Hepatocyte (in vitro differentiated cells): ENCODE data around the gene SPIRE1. TPM values are rescaled to one million over a fixed set of nuclear protein-coding genes. Genes with fewer than 3 reads are reported as not detected.

Experiments
- DNase-seq: peaks from one replicate; pipeline ENCODE4 v3.0.0-alpha.2; 2016; ENCODE audit warnings: low spot score
- H2AFZ ChIP-seq: fragments of 200-600 bp; sonication (generic); 2 replicates; pipeline ENCODE4 v1.6.0; 2016; ENCODE audit warnings: antibody characterized with exemption, mild to moderate bottlenecking
- H3K27ac ChIP-seq: fragments of 200-600 bp; sonication (generic); 2 replicates; pipeline ENCODE4 v1.5.1; 2016; ENCODE audit warnings: mild to moderate bottlenecking
- H3K27me3 ChIP-seq: fragments of 200-600 bp; sonication (generic); 2 replicates; pipeline ENCODE4 v1.6.1; 2016
- H3K36me3 ChIP-seq: fragments of 200-600 bp; sonication (generic); replicated peaks from 2 replicates; pipeline ENCODE4 v1.5.1; 2016; ENCODE audit warnings: low read depth; ENCODE audit not compliant: insufficient read depth
- H3K4me1 ChIP-seq: fragments of 200-600 bp; sonication (generic); 2 replicates; pipeline ENCODE4 v1.5.1; 2016; ENCODE audit warnings: mild to moderate bottlenecking, moderate library complexity; ENCODE audit not compliant: insufficient read depth
- H3K4me2 ChIP-seq: fragments of 200-600 bp; sonication (generic); 2 replicates; pipeline ENCODE4 v1.6.0; 2016
- H3K4me3 ChIP-seq: fragments of 200-600 bp; sonication (generic); 2 replicates; pipeline ENCODE4 v1.5.1; 2016; ENCODE audit warnings: mild to moderate bottlenecking
- H3K79me2 ChIP-seq: fragments of 200-600 bp; sonication (generic); 2 replicates; pipeline ENCODE4 v1.6.0; 2017; ENCODE audit warnings: mild to moderate bottlenecking
- H3K9me2 ChIP-seq: fragments of 200-600 bp; sonication (generic); replicated peaks from 2 replicates; pipeline ENCODE4 v1.6.0; 2017; ENCODE audit warnings: mild to moderate bottlenecking; ENCODE audit not compliant: insufficient read depth
- H3K9me3 ChIP-seq: fragments of 200-600 bp; sonication (generic); 2 replicates; pipeline ENCODE4 v1.5.1; 2016; ENCODE audit warnings: low read depth, mild to moderate bottlenecking
- H4K20me1 ChIP-seq: fragments of 200-600 bp; sonication (generic); 2 replicates; pipeline ENCODE4 v1.6.0; 2016; ENCODE audit warnings: mild to moderate bottlenecking; ENCODE audit not compliant: insufficient read depth, poor library complexity, severe bottlenecking
- EZH2 ChIP-seq: fragments of 200-600 bp; sonication (generic); IDR thresholded peaks from 2 replicates; pipeline ENCODE4 v1.6.1; 2016; ENCODE audit warnings: antibody characterized with exemption, mild to moderate bottlenecking, borderline replicate concordance
- EZH2phosphoT487 ChIP-seq: fragments of 200-600 bp; sonication (generic); IDR thresholded peaks from one replicate; pipeline ENCODE4 v1.6.1; 2018; ENCODE audit warnings: antibody characterized with exemption, mild to moderate bottlenecking, low read depth, moderate library complexity; ENCODE audit not compliant: unreplicated experiment, severe bottlenecking
- WGBS: methylation state at CpG from one replicate; pipeline ENCODE4 v1.1.6; 2016; ENCODE audit warnings: low lambda C conversion rate; ENCODE audit errors: missing lambda C conversion rate; 5-methylcytosine and 5-hydroxymethylcytosine counted together
- polyA plus RNA-seq: library from polyadenylated mRNA; unstranded; fragments of >200 nt; fragmentation: Nextera tagmentation; extraction: Ambion mirVana; gene quantifications from 2 replicates; pipeline ENCODE4 v1.2.1, GENCODE V29; 2016
- total RNA-seq: library from RNA; depleted of rRNA; stranded (reverse); fragments of >200 nt; gene quantifications from 2 replicates; pipeline ENCODE4 v1.2.3, GENCODE V29; 2014
- TF ChIP-seq, protein P1 (sequence below): fragments of 200-600 bp; sonication (generic); IDR thresholded peaks from 2 replicates; pipeline ENCODE4 v1.5.1; 2016; ENCODE audit warnings: antibody characterized with exemption, mild to moderate bottlenecking; ENCODE audit not compliant: poor library complexity

Gene SPIRE1
- total and polyA plus RNA-seq, 2 experiments from 2014 or later, result 13.1 to 18.9 TPM

DNA sequence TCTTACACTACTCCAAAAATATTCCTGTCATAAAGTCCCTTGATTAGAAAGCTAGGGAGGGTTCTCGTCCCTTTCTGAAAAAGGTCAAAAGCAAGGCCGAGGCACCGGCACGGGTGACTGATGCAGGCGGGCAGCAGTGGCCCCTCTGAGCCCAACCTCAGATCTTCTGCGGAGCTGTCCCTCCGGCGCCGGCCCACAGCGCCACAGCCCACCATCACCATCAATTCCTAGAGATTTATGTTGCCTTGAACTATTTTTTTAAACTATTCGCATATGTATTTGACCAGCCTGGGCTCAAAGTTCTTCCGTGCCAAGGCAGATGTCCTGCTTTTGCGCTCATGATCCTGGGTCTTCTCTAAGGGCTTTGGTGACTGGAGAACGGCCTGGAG is 223.4 kb downstream of the SPIRE1 start:
- Histone ChIP-seq H3K36me3 (no peaks in the 10 kb centered on the region), H3K4me1 (no peaks in the 10 kb centered on the region), H3K4me2 (no peak overlapping the region), H3K4me3 (no peak overlapping the region), H3K27me3 (no peaks in the 10 kb centered on the region), H3K9me3 (no peaks in the 10 kb centered on the region), H2AFZ (no peak overlapping the region), H3K79me2 (no peaks in the 10 kb centered on the region), H3K9me2 (no peaks in the 10 kb centered on the region), H3K27ac (no peak overlapping the region), H4K20me1 (no peaks in the 10 kb centered on the region)
- no peak for DNase-seq
- WGBS, result 96% methylated on average over 14 of the region's 14 CpGs
- TF ChIP-seq, protein P1, sequence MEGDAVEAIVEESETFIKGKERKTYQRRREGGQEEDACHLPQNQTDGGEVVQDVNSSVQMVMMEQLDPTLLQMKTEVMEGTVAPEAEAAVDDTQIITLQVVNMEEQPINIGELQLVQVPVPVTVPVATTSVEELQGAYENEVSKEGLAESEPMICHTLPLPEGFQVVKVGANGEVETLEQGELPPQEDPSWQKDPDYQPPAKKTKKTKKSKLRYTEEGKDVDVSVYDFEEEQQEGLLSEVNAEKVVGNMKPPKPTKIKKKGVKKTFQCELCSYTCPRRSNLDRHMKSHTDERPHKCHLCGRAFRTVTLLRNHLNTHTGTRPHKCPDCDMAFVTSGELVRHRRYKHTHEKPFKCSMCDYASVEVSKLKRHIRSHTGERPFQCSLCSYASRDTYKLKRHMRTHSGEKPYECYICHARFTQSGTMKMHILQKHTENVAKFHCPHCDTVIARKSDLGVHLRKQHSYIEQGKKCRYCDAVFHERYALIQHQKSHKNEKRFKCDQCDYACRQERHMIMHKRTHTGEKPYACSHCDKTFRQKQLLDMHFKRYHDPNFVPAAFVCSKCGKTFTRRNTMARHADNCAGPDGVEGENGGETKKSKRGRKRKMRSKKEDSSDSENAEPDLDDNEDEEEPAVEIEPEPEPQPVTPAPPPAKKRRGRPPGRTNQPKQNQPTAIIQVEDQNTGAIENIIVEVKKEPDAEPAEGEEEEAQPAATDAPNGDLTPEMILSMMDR, result no peak
- TF ChIP-seq EZH2 (no peak), EZH2phosphoT487 (no peak)

DNA sequence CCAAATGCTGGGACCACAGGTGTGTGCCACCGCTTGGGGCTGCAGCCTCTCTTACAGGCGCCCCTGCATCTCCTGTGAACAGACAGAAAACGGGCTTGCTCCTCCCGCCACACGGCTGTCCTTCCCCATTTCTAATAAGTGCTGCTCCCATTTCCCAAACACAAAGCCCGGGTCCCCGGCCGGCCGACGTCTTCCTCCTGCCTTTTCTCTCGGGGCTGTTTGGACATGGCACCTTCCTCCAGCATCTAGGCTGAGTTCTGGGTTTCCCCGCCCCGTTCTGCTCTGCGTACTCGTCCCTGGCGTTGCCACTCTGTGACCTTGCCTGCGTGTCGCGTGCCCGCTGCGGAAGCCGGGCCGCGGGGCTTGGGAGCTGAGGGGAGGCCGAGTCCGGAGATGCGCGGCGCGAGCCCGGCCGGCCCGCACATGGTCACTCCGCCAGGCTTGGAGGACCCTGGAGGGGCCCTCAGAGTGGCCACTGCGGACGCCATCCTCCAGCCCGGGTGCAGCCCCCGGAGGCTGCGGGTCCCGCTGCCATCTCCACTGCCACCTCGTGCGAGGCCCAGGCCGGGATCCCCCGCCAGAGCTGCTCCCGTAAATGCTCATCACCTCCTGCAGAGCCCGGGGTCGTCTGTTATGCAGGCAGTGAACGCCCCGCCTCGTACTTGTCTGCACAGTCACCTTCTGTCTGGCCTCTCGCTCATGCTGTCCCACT is 223.9 kb downstream of the SPIRE1 start:
- WGBS, result 98% methylated on average over 51 of the region's 51 CpGs
- Histone ChIP-seq H3K4me3 (no peak overlapping the region), H3K9me2 (no peaks in the 10 kb centered on the region), H4K20me1 (no peaks in the 10 kb centered on the region), H3K27me3 (no peaks in the 10 kb centered on the region), H3K9me3 (no peaks in the 10 kb centered on the region), H3K36me3 (no peaks in the 10 kb centered on the region), H3K27ac (no peak overlapping the region), H3K4me1 (no peaks in the 10 kb centered on the region), H2AFZ (no peak overlapping the region), H3K4me2 (no peak overlapping the region), H3K79me2 (no peaks in the 10 kb centered on the region)
- TF ChIP-seq, protein P1, result no peak
- no peak for TF ChIP-seq EZH2
- TF ChIP-seq EZH2phosphoT487, result no peak
- DNase-seq, result no peak

DNA sequence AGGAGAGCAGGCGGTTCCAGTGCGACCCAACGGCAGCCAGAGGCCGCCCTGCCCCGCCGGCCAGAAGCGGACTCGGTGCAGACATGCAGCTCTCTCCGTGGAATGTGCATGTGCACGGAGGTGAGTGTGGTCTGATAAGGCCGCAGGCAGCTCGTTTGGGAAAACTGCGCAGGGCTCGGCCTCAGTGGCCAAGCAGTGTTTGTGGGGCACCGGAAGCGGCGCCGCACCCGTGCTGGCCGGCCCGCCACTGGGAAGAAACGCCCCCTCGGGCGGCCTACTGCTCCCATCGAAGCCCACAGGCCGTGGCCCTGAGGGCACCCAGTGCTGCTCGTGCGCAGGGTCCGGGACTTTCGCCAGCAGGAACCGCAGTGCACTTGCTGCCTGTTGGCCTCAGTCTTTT is 225.0 kb downstream of the SPIRE1 start:
- H3K27ac ChIP-seq, result no peak overlapping the region
- no peak for DNase-seq
- no peak overlapping the region for H3K4me2 ChIP-seq
- TF ChIP-seq, protein P1, result no peak
- TF ChIP-seq EZH2, result no peak
- H3K4me1 ChIP-seq, result no peaks in the 10 kb centered on the region
- H4K20me1 ChIP-seq, result no peaks in the 10 kb centered on the region
- no peaks in the 10 kb centered on the region for H3K9me3 ChIP-seq
- H3K27me3 ChIP-seq, result no peaks in the 10 kb centered on the region
- H3K79me2 ChIP-seq, result no peaks in the 10 kb centered on the region
- WGBS, result 96% methylated on average over 28 of the region's 31 CpGs
- no peak overlapping the region for H3K4me3 ChIP-seq
- H3K9me2 ChIP-seq, result no peaks in the 10 kb centered on the region
- H2AFZ ChIP-seq, result no peak overlapping the region
- no peaks in the 10 kb centered on the region for H3K36me3 ChIP-seq

DNA sequence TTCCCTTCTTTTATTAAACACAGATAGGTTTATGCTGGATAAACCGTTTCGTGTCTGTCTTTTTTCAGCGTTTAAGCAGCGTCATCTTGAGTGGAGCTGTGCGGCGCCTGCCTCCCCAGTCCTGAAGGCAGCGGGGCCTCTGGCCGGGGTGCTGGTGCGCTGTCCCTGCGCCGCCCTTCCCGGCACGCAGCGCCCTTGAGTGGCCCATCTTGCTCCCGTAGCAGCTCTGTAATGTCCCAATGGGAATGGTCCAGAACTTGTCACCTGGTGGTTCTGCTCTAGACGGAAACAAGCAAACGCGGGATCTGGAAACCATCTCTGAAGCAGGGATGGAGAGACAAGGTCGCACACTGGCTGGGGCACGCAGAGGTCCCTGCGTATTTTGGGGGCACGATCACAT is 225.7 kb downstream of the SPIRE1 start:
- H3K36me3 ChIP-seq, result no peaks in the 10 kb centered on the region
- H3K4me1 ChIP-seq, result no peaks in the 10 kb centered on the region
- H3K27me3 ChIP-seq, result no peaks in the 10 kb centered on the region
- H3K4me3 ChIP-seq, result no peak overlapping the region
- no peaks in the 10 kb centered on the region for H4K20me1 ChIP-seq
- H3K4me2 ChIP-seq, result no peak overlapping the region
- TF ChIP-seq, protein P1, result no peak
- no peak for TF ChIP-seq EZH2
- no peak for TF ChIP-seq EZH2phosphoT487
- no peak overlapping the region for H2AFZ ChIP-seq
- no peaks in the 10 kb centered on the region for H3K9me3 ChIP-seq
- no peak for DNase-seq
- 96% methylated on average over 22 of the region's 22 CpGs for WGBS
- H3K9me2 ChIP-seq, result no peaks in the 10 kb centered on the region
- no peak overlapping the region for H3K27ac ChIP-seq
- no peaks in the 10 kb centered on the region for H3K79me2 ChIP-seq
